Left lung (tissue), 14 donors: Measurements from ENCODE around the gene SFRP4. TPM values are rescaled to one million over a fixed set of nuclear protein-coding genes. Genes with fewer than 3 reads are reported as not detected.
A peak's percentile ranks its signal among the peaks of the same experiment; 100 is the strongest.

Experiments
- ATAC-seq: fragments of 200-7000 bp; cut with Tn5 transposase; one replicate; pipeline ENCODE4 v1.9.1; 2020; ENCODE audit warnings: moderate library complexity
- DNase-seq, 4 donors: peaks; one replicate each; pipeline ENCODE4 v3.0.0-alpha.2; 2013 to 2020
- H3K27ac ChIP-seq, 2 donors: fragments of 200-600 bp; sonication (generic) in 1 of 2; one replicate each; pipeline versions ENCODE4 v1.5.0 to v1.8.0; 2020 to 2021
- H3K27me3 ChIP-seq, 2 donors: fragments of 200-600 bp; sonication (generic) in 1 of 2; one replicate each; pipeline versions ENCODE4 v1.5.0 to v1.8.0; 2020 to 2021
- H3K36me3 ChIP-seq, 2 donors: fragments of 200-600 bp; sonication (generic) in 1 of 2; one replicate each; pipeline versions ENCODE4 v1.5.0 to v1.8.0; 2020 to 2021
- H3K4me1 ChIP-seq, 2 donors: fragments of 200-600 bp; one replicate each; pipeline ENCODE4 v1.8.0; 2021
- H3K4me3 ChIP-seq, 2 donors: fragments of 200-600 bp; sonication (generic) in 1 of 2; one replicate each; pipeline versions ENCODE4 v1.5.0 to v1.8.0; 2020 to 2021; ENCODE audit warnings: mild to moderate bottlenecking in 1 of 2
- H3K9me3 ChIP-seq, 2 donors: fragments of 200-600 bp; sonication (generic) in 1 of 2; one replicate each; pipeline versions ENCODE4 v1.5.0 to v1.8.0; 2020 to 2021
- CTCF ChIP-seq, 2 donors: fragments of 200-600 bp; sonication (generic) in 1 of 2; IDR thresholded peaks; one replicate each; pipeline versions ENCODE4 v1.5.0 to v1.8.0; 2021; ENCODE audit warnings: antibody characterized with exemption in 2 of 2
- intact Hi-C, 2 donors: fragments of 100-400 bp; cut with DNase I; formaldehyde crosslinking; loops; one replicate each; pipeline versions ENCODE4 v1.11.2 to v1.14.2; 2022
- long read RNA-seq, 12 donors: library from polyadenylated mRNA in 2 of 12; unstranded in 2 of 12; transcript quantifications; one replicate each; pipeline ENCODE4 v2.0.0 and lab custom pipeline, GENCODE V29; 2019 to 2026
- polyA plus RNA-seq, 6 donors: library from polyadenylated mRNA; unstranded; fragments of 120-200 nt; gene quantifications; one replicate each; pipeline ENCODE4 v1.2.1, GENCODE V29; 2013; ENCODE audit not compliant: insufficient read length in 6 of 6
- total RNA-seq, 2 donors: library from RNA; stranded (reverse); fragmentation: NEBNext Ultra II Directional; extraction: Animal tissue kit (Norgen Biotek cat#: 25700); gene quantifications; one replicate each; pipeline ENCODE4 v1.2.1, GENCODE V29; 2021
- donor health status: DM: no; HTN: yes; CAD: no.
- donor health status: DM: no; HTN: no; CAD: no.

SFRP4 gene
- total RNA-seq (10 to 100 TPM in 1 of 2 donors, 1 to 10 TPM in 1; 7.1 to 37.3 TPM), polyA plus RNA-seq (1 to 10 TPM in 5 of 6 donors, under 1 TPM in 1; 0.43 to 1.8 (median 1.3) TPM)
- long read RNA-seq, donor 1, result 0 reads
- long read RNA-seq, donor 2, result 0 reads
- long read RNA-seq, donor 3, partial matches to known transcripts, result 0 of 1 reads
- long read RNA-seq, donor 3, other reads (novel, unspliced or antisense), result 0 of 1 reads
- long read RNA-seq, donor 4, transcript SFRP4-201 (6 exons, 2,966 nt), result major isoform, 50 of 56 reads
- long read RNA-seq, donor 4, partial matches to known transcripts, result 4 of 56 reads
- long read RNA-seq, donor 4, other reads (novel, unspliced or antisense), result 2 of 56 reads
- long read RNA-seq, donor 5, partial matches to known transcripts, result 0 of 1 reads
- long read RNA-seq, donor 5, other reads (novel, unspliced or antisense), result 0 of 1 reads
- long read RNA-seq, donor 6, result 0 reads
- long read RNA-seq, donor 7, result 0 reads
- long read RNA-seq, donor 8, partial matches to known transcripts, result 0 of 1 reads
- long read RNA-seq, donor 8, other reads (novel, unspliced or antisense), result 0 of 1 reads
- long read RNA-seq, donor 9, result 0 reads
- long read RNA-seq, donor 10, transcript SFRP4-201 (6 exons, 2,966 nt), result major isoform, 13 of 13 reads
- long read RNA-seq, donor 10, partial matches to known transcripts, result 0 of 13 reads
- long read RNA-seq, donor 10, other reads (novel, unspliced or antisense), result 0 of 13 reads
- long read RNA-seq, donor 11, transcript SFRP4-201 (6 exons, 2,966 nt), result major isoform, 15 of 25 reads
- long read RNA-seq, donor 11, partial matches to known transcripts, result 7 of 25 reads
- long read RNA-seq, donor 11, other reads (novel, unspliced or antisense), result 0 of 25 reads
- long read RNA-seq, donor 12, partial matches to known transcripts, result 0 of 1 reads
- long read RNA-seq, donor 12, other reads (novel, unspliced or antisense), result 0 of 1 reads

- Histone ChIP-seq H3K27me3 (peaks cover 0 to 68% of the 10 kb centered on the region in 2 donors), H3K4me1 (peaks cover 6 to 38% of the 10 kb centered on the region in 2 donors), H3K9me3 (no peaks in the 10 kb centered on the region), H3K27ac (peak within 1 kb of the TSS in 1 of 2 donors; percentile 34), H3K4me3 (peak within 1 kb of the TSS; percentile 45 to 46), H3K36me3 (no peaks in the 10 kb centered on the region)
- intact Hi-C loops, result loop anchor here in 1 of 2 donors (10.0 kb wide), 1 partner anchor 188 kb away; no protein-coding TSS in a partner anchor
- ATAC-seq (peak; percentile 63), DNase-seq (peak; percentile 69 to 83 (median 76))
- TF ChIP-seq CTCF (IDR thresholded peaks at IDR 0.05), result peak; percentile 39 to 47
Observed at GRCh38 chr7:37916673-37917660, at the start of gene SFRP4. Gene SFRP4, minus strand, starts transcription at chr7:37916817. Its CDS starts 280 bp downstream, at chr7:37916537.

DNA sequence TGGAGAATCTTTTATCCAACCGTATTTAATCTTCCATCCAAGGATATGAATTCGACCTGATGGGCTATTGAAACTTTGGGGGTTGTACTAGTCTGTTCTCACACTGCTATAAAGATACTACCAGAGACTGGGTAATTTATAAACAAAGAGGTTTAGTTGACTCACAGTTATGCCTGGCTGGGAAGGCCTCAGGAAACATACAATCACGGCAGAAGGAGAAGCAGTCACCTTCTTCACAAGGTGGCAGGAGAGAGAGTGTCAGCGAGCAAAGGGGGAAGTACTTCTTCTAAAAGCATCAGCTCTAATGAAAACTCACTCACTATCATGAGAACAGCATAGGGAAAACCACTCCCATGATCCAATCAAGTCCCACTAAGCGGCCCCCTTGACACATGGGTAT is 47.6 kb upstream of the SFRP4 start:
- DNase-seq, result no peak
- intact Hi-C loops, result no loop called here

DNA sequence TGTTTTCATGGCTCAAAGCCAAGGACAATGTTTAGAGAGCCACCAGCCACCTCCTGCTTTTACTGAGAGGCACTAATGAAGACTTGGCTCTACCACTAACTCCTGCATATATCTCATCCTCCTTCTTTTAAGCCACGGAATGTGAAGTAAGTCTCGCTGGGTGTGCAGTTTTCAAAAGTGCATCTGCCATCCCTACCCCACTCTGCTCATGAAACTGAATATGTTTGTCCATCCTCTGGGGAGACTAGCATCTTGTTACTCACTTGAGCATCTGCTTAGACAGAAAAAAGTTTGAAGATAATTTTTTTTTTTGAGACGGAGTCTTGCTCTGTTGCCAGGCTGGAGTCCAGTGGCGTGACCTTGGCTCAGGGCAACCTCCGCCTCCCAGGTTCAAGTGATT is 44.6 kb upstream of the SFRP4 start:
- no peak overlapping the region for H3K4me3 ChIP-seq
- no peaks in the 10 kb centered on the region for H3K4me1 ChIP-seq
- no peaks in the 10 kb centered on the region for H3K9me3 ChIP-seq
- no peaks in the 10 kb centered on the region for H3K36me3 ChIP-seq
- no peaks in the 10 kb centered on the region for H3K27me3 ChIP-seq
- no peak for TF ChIP-seq CTCF (IDR thresholded peaks at IDR 0.05)
- DNase-seq (no peak), ATAC-seq (no peak)
- no peak overlapping the region for H3K27ac ChIP-seq
- intact Hi-C loops, result no loop called here

More for the DNA sequence above, 47.6 kb upstream of the SFRP4 start:
- Histone ChIP-seq H3K4me3 (no peak overlapping the region), H3K27me3 (no peaks in the 10 kb centered on the region), H3K27ac (no peak overlapping the region), H3K9me3 (no peaks in the 10 kb centered on the region), H3K4me1 (no peaks in the 10 kb centered on the region), H3K36me3 (no peaks in the 10 kb centered on the region)
- no peak for TF ChIP-seq CTCF (IDR thresholded peaks at IDR 0.05)
- ATAC-seq, result no peak

GRCh38 chr7:37960483-37960882 is 43.9 kb upstream of the SFRP4 start:
- no peaks in the 10 kb centered on the region for H3K9me3 ChIP-seq
- H3K4me1 ChIP-seq, result no peaks in the 10 kb centered on the region
- H3K27ac ChIP-seq, result no peak overlapping the region
- intact Hi-C loops, result no loop called here
- no peak for ATAC-seq
- no peak for TF ChIP-seq CTCF (IDR thresholded peaks at IDR 0.05)
- no peaks in the 10 kb centered on the region for H3K27me3 ChIP-seq
- no peak overlapping the region for H3K4me3 ChIP-seq
- DNase-seq, result no peak
- H3K36me3 ChIP-seq, result no peaks in the 10 kb centered on the region
